SH-SY5Y (cell line): ENCODE data around the gene SLC25A31.

Source experiments
- GATA2 ChIP-seq: IDR thresholded peaks from 2 replicates; pipeline ENCODE4 v1.6.1; 2011; ENCODE audit warnings: mild to moderate bottlenecking, low read depth, low read length
- GATA3 ChIP-seq: IDR thresholded peaks from 2 replicates; pipeline ENCODE4 v1.6.1; 2011; ENCODE audit warnings: low read depth, mild to moderate bottlenecking, low read length, moderate library complexity

DNA sequence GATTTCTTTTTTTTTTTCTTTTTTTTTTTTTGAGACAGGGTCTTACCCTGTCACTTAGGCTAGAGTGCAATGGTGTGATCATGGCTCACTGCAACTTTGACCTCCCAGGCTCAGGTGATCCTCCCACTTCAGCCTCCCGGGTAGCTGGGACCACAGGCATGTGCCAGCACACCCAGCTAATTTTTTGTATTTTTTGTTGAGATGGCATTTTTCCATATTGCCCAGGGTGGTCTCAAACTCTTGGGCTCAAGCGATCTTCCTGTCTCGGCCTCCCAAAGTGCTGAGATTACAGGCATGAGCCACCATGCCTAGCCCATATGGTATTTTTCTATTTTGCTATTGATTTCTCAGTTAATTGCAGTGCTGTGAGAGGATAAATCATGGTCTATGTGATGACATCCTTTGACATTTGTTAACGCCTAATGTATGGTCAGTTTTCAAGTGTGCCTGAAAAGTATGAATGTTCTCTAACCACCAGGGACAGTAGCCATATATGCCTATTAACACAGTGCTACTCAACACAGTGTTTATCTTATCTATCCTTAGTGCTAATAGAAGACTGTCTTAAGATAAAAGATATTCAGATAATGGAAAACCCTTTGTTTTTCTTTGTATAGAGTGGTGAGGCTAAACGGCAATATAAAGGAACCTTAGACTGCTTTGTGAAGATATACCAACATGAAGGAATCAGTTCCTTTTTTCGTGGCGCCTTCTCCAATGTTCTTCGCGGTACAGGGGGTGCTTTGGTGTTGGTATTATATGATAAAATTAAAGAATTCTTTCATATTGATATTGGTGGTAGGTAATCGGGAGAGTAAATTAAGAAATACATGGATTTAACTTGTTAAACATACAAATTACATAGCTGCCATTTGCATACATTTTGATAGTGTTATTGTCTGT lies 42.8 kb downstream of the SLC25A31 start:
- TF ChIP-seq GATA2 (no peak), GATA3 (no peak)
